H1 (cell line): ENCODE results near the gene UTS2R. TPM values are rescaled to one million over a fixed set of nuclear protein-coding genes. Genes with fewer than 3 reads are reported as not detected.

ENCODE experiments used
- SIRT6 ChIP-seq: IDR thresholded peaks from one replicate; pipeline ENCODE4 v1.7.1; 2012; ENCODE audit warnings: low read length, inconsistent platforms
- TCF12 ChIP-seq: IDR thresholded peaks from 2 replicates; pipeline ENCODE4 v1.6.1; 2011; ENCODE audit warnings: low read depth, mild to moderate bottlenecking, low read length
- polyA plus RNA-seq, 7 experiments: library from polyadenylated mRNA; depleted of rRNA in 3 of 7; stranded (reverse) in 5 of 7; unstranded in 2 of 7; fragments of >200 nt in 5 of 7; fragments of 200-250 nt in 2 of 7; gene quantifications; 1 replicate in 5 of 7; 2 replicates in 1 of 7; 4 replicates in 1 of 7; pipeline versions ENCODE4 v1.2.1 to v1.2.3, GENCODE V29; 2011 to 2013; ENCODE audit warnings: missing spikeins in 2 of 7, mixed read lengths in 2 of 7
- total RNA-seq: library from RNA; stranded (reverse); fragmentation: NEBNext Ultra II Directional; extraction: Animal tissue kit (Norgen Biotek cat#: 25700); gene quantifications from 2 replicates; pipeline ENCODE4 v1.2.1, GENCODE V29; 2021

The UTS2R gene
- total and polyA plus RNA-seq, 2 of the 8 experiments (the other 6 are each of a cell fraction or from before 2014, with no cell fraction given): 0.27 TPM; not detected in 1

- TF ChIP-seq SIRT6 (no peak), TCF12 (no peak)
Measured at GRCh38 chr17:82396601-82397435, 25.3 kb downstream of the UTS2R start (continued).
